Measurements from ENCODE around the gene ANKFN1. TPM values are rescaled to one million over a fixed set of nuclear protein-coding genes. Genes with fewer than 3 reads are reported as not detected.

ANKFN1 gene
- total RNA-seq, result not detected in 2 replicates

GRCh38 chr17:56152874-56153602, at the start of gene ANKFN1:
TSS of gene ANKFN1 (plus strand) at chr17:56153475. CDS start at chr17:56212668, 59,193 bp downstream.
- H3K4me1 Mint-ChIP-seq, result no peaks in the 10 kb centered on the region
- intact Hi-C loops (cut with micrococcal nuclease), result no loop called here
- H3K27me3 Mint-ChIP-seq, result peaks cover 4% of the 10 kb centered on the region
- no peaks in the 10 kb centered on the region for H3K36me3 Mint-ChIP-seq (ENCODE audit: low read depth)
- no peak for DNase-seq
- H3K27ac Mint-ChIP-seq, result no peak within 1 kb of the TSS
- no peak within 1 kb of the TSS for H3K4me3 Mint-ChIP-seq
- H3K9me3 Mint-ChIP-seq, result no peaks in the 10 kb centered on the region

GRCh38 chr17:56108811-56109284, 44.4 kb upstream of the ANKFN1 start:
- no peak for DNase-seq
- Mint-ChIP-seq H3K4me1 (no peaks in the 10 kb centered on the region), H3K9me3 (no peaks in the 10 kb centered on the region), H3K27ac (no peak overlapping the region), H3K27me3 (peaks cover 12% of the 10 kb centered on the region), H3K4me3 (no peak overlapping the region), H3K36me3 (ENCODE audit: low read depth) (no peaks in the 10 kb centered on the region)
- intact Hi-C loops (cut with micrococcal nuclease), result no loop called here

- H3K9me3 Mint-ChIP-seq, result no peaks in the 10 kb centered on the region
- no peak for DNase-seq
- H3K27ac Mint-ChIP-seq, result no peak overlapping the region
- H3K27me3 Mint-ChIP-seq, result peaks cover 8% of the 10 kb centered on the region
- intact Hi-C loops (cut with micrococcal nuclease), result no loop called here
- H3K4me3 Mint-ChIP-seq, result no peak overlapping the region
- H3K36me3 Mint-ChIP-seq (ENCODE audit: low read depth), result no peaks in the 10 kb centered on the region
- no peaks in the 10 kb centered on the region for H3K4me1 Mint-ChIP-seq
Measured at GRCh38 chr17:56109836-56110235, 43.4 kb upstream of the ANKFN1 start.

GRCh38 chr17:56110463-56111135, 42.7 kb upstream of the ANKFN1 start:
- DNase-seq, result no peak
- H3K4me1 Mint-ChIP-seq, result no peaks in the 10 kb centered on the region
- H3K9me3 Mint-ChIP-seq, result no peaks in the 10 kb centered on the region
- H3K4me3 Mint-ChIP-seq, result no peak overlapping the region
- peaks cover 8% of the 10 kb centered on the region for H3K27me3 Mint-ChIP-seq
- no peak overlapping the region for H3K27ac Mint-ChIP-seq
- H3K36me3 Mint-ChIP-seq (ENCODE audit: low read depth), result no peaks in the 10 kb centered on the region
- intact Hi-C loops (cut with micrococcal nuclease), result no loop called here

GRCh38 chr17:56111706-56112485, 41.4 kb upstream of the ANKFN1 start:
- H3K27me3 Mint-ChIP-seq, result peaks cover 8% of the 10 kb centered on the region
- H3K36me3 Mint-ChIP-seq (ENCODE audit: low read depth), result no peaks in the 10 kb centered on the region
- intact Hi-C loops (cut with micrococcal nuclease), result no loop called here
- no peaks in the 10 kb centered on the region for H3K9me3 Mint-ChIP-seq
- no peak overlapping the region for H3K4me3 Mint-ChIP-seq
- H3K27ac Mint-ChIP-seq, result no peak overlapping the region
- H3K4me1 Mint-ChIP-seq, result no peaks in the 10 kb centered on the region
- DNase-seq, result no peak

GRCh38 chr17:56113486-56113885, 39.8 kb upstream of the ANKFN1 start:
- Mint-ChIP-seq H3K27ac (no peak overlapping the region), H3K4me3 (no peak overlapping the region), H3K9me3 (no peaks in the 10 kb centered on the region), H3K27me3 (peaks cover 8% of the 10 kb centered on the region), H3K4me1 (no peaks in the 10 kb centered on the region), H3K36me3 (ENCODE audit: low read depth) (no peaks in the 10 kb centered on the region)
- intact Hi-C loops (cut with micrococcal nuclease), result no loop called here
- no peak for DNase-seq

GRCh38 chr17:56114469-56114868, 38.8 kb upstream of the ANKFN1 start:
- Mint-ChIP-seq H3K4me1 (no peaks in the 10 kb centered on the region), H3K9me3 (no peaks in the 10 kb centered on the region), H3K4me3 (no peak overlapping the region), H3K36me3 (ENCODE audit: low read depth) (no peaks in the 10 kb centered on the region), H3K27me3 (peaks cover 8% of the 10 kb centered on the region), H3K27ac (no peak overlapping the region)
- no peak for DNase-seq
- intact Hi-C loops (cut with micrococcal nuclease), result no loop called here

GRCh38 chr17:56119191-56119590, 34.1 kb upstream of the ANKFN1 start:
- no peaks in the 10 kb centered on the region for H3K27me3 Mint-ChIP-seq
- DNase-seq, result no peak
- H3K9me3 Mint-ChIP-seq, result no peaks in the 10 kb centered on the region
- H3K36me3 Mint-ChIP-seq (ENCODE audit: low read depth), result no peaks in the 10 kb centered on the region
- no peaks in the 10 kb centered on the region for H3K4me1 Mint-ChIP-seq
- intact Hi-C loops (cut with micrococcal nuclease), result no loop called here
- H3K27ac Mint-ChIP-seq, result no peak overlapping the region
- H3K4me3 Mint-ChIP-seq, result no peak overlapping the region

GRCh38 chr17:56119936-56120335, 33.3 kb upstream of the ANKFN1 start:
- Mint-ChIP-seq H3K27ac (no peak overlapping the region), H3K9me3 (no peaks in the 10 kb centered on the region), H3K4me1 (no peaks in the 10 kb centered on the region), H3K4me3 (no peak overlapping the region), H3K27me3 (no peaks in the 10 kb centered on the region), H3K36me3 (ENCODE audit: low read depth) (no peaks in the 10 kb centered on the region)
- DNase-seq, result no peak
- intact Hi-C loops (cut with micrococcal nuclease), result no loop called here

GRCh38 chr17:56121191-56122051, 31.9 kb upstream of the ANKFN1 start:
- Mint-ChIP-seq H3K4me1 (no peaks in the 10 kb centered on the region), H3K4me3 (no peak overlapping the region), H3K27me3 (no peaks in the 10 kb centered on the region), H3K9me3 (no peaks in the 10 kb centered on the region), H3K36me3 (ENCODE audit: low read depth) (no peaks in the 10 kb centered on the region), H3K27ac (no peak overlapping the region)
- intact Hi-C loops (cut with micrococcal nuclease), result no loop called here
- DNase-seq, result no peak

- no peak overlapping the region for H3K27ac Mint-ChIP-seq
- intact Hi-C loops (cut with micrococcal nuclease), result loop anchor here (5.0 kb wide), 1 partner anchor 191 kb away; no protein-coding TSS in a partner anchor
- no peaks in the 10 kb centered on the region for H3K36me3 Mint-ChIP-seq (ENCODE audit: low read depth)
- no peaks in the 10 kb centered on the region for H3K4me1 Mint-ChIP-seq
- peak; percentile 57 for DNase-seq
- H3K27me3 Mint-ChIP-seq, result peaks cover 7% of the 10 kb centered on the region
- H3K9me3 Mint-ChIP-seq, result no peaks in the 10 kb centered on the region
- H3K4me3 Mint-ChIP-seq, result no peak overlapping the region
Measured at GRCh38 chr17:56125830-56126819, 27.1 kb upstream of the ANKFN1 start.

- no peaks in the 10 kb centered on the region for H3K4me1 Mint-ChIP-seq
- H3K36me3 Mint-ChIP-seq (ENCODE audit: low read depth), result no peaks in the 10 kb centered on the region
- no peak overlapping the region for H3K4me3 Mint-ChIP-seq
- H3K9me3 Mint-ChIP-seq, result no peaks in the 10 kb centered on the region
- no peak overlapping the region for H3K27ac Mint-ChIP-seq
- DNase-seq, result no peak
- peaks cover 7% of the 10 kb centered on the region for H3K27me3 Mint-ChIP-seq
- intact Hi-C loops (cut with micrococcal nuclease), result no loop called here
Measured at GRCh38 chr17:56130026-56130425, 23.2 kb upstream of the ANKFN1 start.

Data from activated CD4-positive, alpha-beta T cell treated with anti-CD3 and anti-CD28 coated beads, Interleukin-2, amount 10 ng/mL, durations not matched to agents 24 days and 14 days (primary cell).